Esophagus squamous epithelium (tissue), 5 donors: Measurements from ENCODE around the gene TSPAN32. TPM values are rescaled to one million over a fixed set of nuclear protein-coding genes. Genes with fewer than 3 reads are reported as not detected.

ENCODE experiments used
- DNase-seq: peaks from one replicate; lab custom pipeline; 2025; lab: John Stamatoyannopoulos, UW
- H3K27ac ChIP-seq, 4 donors: fragments of 200-600 bp; sonication (generic); one replicate each; pipeline ENCODE4 v1.5.1; 2016 to 2019; ENCODE audit warnings: mild to moderate bottlenecking in 1 of 4
- H3K27me3 ChIP-seq, 4 donors: fragments of 200-600 bp; sonication (generic); 1 replicate in 3 of 4; 2 replicates in 1 of 4; pipeline versions ENCODE4 v1.5.1 to v1.6.0; 2017 to 2021; ENCODE audit warnings: antibody characterized with exemption in 1 of 4
- H3K36me3 ChIP-seq, 3 donors: fragments of 200-600 bp; sonication (generic); one replicate each; pipeline ENCODE4 v1.5.1; 2016 to 2019
- H3K4me1 ChIP-seq, 3 donors: fragments of 200-600 bp; sonication (generic); one replicate each; pipeline ENCODE4 v1.5.1; 2017 to 2019
- H3K4me3 ChIP-seq, 4 donors: fragments of 200-600 bp; sonication (generic); 1 replicate in 3 of 4; 2 replicates in 1 of 4; pipeline ENCODE4 v1.5.1; 2016 to 2019; ENCODE audit warnings: mild to moderate bottlenecking in 2 of 4, moderate library complexity in 1 of 4
- H3K9me3 ChIP-seq, 3 donors: fragments of 200-600 bp; sonication (generic); one replicate each; pipeline ENCODE4 v1.5.1; 2016 to 2019
- POLR2A ChIP-seq, 4 donors: fragments of 450-650 bp; IDR thresholded peaks; one replicate each; pipeline ENCODE4 v1.6.1; 2017; ENCODE audit warnings: antibody characterized with exemption in 4 of 4, mild to moderate bottlenecking in 4 of 4, moderate library complexity in 3 of 4
- WGBS, 2 donors: methylation state at CpG; one replicate each; pipeline ENCODE4 v1.1.5; 2018; 5-methylcytosine and 5-hydroxymethylcytosine counted together
- intact Hi-C: fragments of 100-400 bp; cut with DNase I; formaldehyde crosslinking; loops from one replicate; pipeline ENCODE4 v1.15.0; 2022
- total RNA-seq, 4 donors: library from RNA; depleted of rRNA; stranded (reverse); fragments of >200 nt; gene quantifications; one replicate each; pipeline ENCODE4 v1.1.0, GENCODE V29; 2016
- TF ChIP-seq, protein P1 (sequence below), 6 experiments: fragments of 450-650 bp in 4 of 6; fragments of 200-600 bp in 2 of 6; sonication (generic) in 2 of 6; IDR thresholded peaks; one replicate each; pipeline ENCODE4 v1.5.1; 2016 to 2019; ENCODE audit warnings: antibody characterized with exemption in 6 of 6, mild to moderate bottlenecking in 4 of 6, moderate library complexity in 4 of 6
- donor health status: DM: yes; HTN: yes; CAD: no.

The TSPAN32 gene
- total RNA-seq, 4 donors from 2014 or later, result 2.5 TPM; not detected in 3

DNA sequence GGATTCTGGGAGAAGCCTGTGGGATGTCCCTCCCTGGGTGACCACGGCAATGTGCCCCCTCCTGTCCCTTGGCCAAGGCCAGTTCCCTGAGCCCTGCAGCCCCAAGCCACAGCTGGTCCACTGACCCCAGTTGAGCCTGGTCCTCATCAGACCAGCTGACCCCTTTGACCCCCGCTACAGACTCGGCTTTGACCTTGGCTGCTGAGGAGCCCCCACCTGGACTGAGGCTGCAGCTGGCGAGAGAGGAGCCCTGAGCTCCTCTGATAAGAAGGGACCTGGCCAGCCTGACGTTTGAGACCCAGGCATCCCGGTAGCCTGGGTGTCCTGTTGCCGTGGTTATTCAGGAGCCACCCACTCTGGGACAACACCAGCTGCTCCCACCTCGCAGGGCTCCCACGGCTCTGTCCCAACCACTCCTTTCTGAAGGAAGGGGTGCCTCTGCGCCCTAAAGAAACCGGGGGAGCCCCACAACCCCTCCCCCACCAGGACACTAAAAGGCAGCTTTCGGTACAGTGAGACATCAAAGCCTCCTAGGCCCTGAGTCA lies 34.4 kb upstream of the TSPAN32 start:
- H3K9me3 ChIP-seq, result no peaks in the 10 kb centered on the region
- no peak for TF ChIP-seq POLR2A (IDR thresholded peaks at IDR 0.05)
- TF ChIP-seq, protein P1, sequence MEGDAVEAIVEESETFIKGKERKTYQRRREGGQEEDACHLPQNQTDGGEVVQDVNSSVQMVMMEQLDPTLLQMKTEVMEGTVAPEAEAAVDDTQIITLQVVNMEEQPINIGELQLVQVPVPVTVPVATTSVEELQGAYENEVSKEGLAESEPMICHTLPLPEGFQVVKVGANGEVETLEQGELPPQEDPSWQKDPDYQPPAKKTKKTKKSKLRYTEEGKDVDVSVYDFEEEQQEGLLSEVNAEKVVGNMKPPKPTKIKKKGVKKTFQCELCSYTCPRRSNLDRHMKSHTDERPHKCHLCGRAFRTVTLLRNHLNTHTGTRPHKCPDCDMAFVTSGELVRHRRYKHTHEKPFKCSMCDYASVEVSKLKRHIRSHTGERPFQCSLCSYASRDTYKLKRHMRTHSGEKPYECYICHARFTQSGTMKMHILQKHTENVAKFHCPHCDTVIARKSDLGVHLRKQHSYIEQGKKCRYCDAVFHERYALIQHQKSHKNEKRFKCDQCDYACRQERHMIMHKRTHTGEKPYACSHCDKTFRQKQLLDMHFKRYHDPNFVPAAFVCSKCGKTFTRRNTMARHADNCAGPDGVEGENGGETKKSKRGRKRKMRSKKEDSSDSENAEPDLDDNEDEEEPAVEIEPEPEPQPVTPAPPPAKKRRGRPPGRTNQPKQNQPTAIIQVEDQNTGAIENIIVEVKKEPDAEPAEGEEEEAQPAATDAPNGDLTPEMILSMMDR (IDR thresholded peaks at IDR 0.05), result no peak
- H3K27me3 ChIP-seq, result peaks cover 0 to 73% (median 4%) of the 10 kb centered on the region in 4 donors
- intact Hi-C loops, result loop anchor here (5.0 kb wide), 1 partner anchor 65 kb away; no protein-coding TSS in a partner anchor
- WGBS, 2 donors, result 61 to 90% methylated on average over 2 of the region's 12 CpGs
- no peak overlapping the region for H3K27ac ChIP-seq
- no peak for DNase-seq
- H3K4me3 ChIP-seq, result no peak overlapping the region
- no peaks in the 10 kb centered on the region for H3K36me3 ChIP-seq
- H3K4me1 ChIP-seq, result peaks cover 25 to 50% (median 32%) of the 10 kb centered on the region in 3 donors

DNA sequence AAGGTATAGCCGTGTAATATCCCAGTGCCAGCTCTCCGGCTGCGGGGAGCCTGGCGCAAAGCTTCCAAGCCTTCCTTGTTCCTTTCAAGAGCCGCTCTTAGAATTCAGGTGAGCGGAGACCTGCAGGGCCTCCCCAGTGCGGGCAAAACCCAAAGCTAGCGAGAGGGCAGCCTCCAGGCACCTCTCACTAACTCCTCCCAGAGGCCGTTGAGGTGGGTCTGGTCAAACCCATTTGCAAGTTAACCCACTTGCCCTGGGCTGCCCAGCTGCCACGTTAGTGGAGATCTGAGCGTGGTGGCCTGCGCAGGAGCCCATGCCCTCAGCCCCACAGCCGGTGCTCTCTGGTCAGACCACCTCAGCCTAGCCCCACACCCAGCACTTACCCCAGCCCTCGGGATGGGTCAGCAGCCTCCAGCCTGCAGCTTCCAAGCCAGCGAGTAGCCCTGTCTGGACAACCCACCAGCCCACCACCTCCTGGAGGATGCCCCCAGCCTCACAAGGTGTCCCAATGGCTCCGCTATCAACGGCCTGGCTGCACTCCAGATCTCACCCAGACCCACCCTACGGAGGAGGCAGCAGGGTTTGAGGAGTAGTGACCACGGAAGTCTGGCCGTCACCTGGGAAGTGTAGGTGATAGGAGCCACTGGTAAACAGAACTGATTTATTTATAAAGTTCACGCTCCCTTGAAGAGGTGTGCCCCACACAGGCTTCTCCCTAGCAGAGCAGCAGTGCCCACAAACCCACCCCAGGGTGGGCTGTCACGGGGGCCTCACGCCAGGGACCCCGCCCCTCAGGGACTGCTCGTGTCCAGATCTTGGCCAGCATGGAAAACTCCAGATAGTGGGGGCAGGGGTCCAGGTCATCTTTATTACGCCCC lies 33.7 kb upstream of the TSPAN32 start:
- 73 to 75% methylated on average over 8 of the region's 26 CpGs for WGBS, 2 donors
- intact Hi-C loops, result loop anchor here (5.0 kb wide), 1 partner anchor 66 kb away; no protein-coding TSS in a partner anchor
- Histone ChIP-seq H3K9me3 (no peaks in the 10 kb centered on the region), H3K36me3 (no peaks in the 10 kb centered on the region), H3K4me1 (peaks cover 25 to 50% (median 32%) of the 10 kb centered on the region in 3 donors), H3K27ac (peak overlapping the region in 3 of 4 donors; percentile 60 to 84 (median 83)), H3K4me3 (peak overlapping the region in 3 of 4 donors; percentile 51 to 67 (median 62)), H3K27me3 (peaks cover 0 to 73% (median 4%) of the 10 kb centered on the region in 4 donors)
- TF ChIP-seq POLR2A (IDR thresholded peaks at IDR 0.05), result no peak
- TF ChIP-seq, protein P1 (IDR thresholded peaks at IDR 0.05), result no peak
- DNase-seq, result no peak

DNA sequence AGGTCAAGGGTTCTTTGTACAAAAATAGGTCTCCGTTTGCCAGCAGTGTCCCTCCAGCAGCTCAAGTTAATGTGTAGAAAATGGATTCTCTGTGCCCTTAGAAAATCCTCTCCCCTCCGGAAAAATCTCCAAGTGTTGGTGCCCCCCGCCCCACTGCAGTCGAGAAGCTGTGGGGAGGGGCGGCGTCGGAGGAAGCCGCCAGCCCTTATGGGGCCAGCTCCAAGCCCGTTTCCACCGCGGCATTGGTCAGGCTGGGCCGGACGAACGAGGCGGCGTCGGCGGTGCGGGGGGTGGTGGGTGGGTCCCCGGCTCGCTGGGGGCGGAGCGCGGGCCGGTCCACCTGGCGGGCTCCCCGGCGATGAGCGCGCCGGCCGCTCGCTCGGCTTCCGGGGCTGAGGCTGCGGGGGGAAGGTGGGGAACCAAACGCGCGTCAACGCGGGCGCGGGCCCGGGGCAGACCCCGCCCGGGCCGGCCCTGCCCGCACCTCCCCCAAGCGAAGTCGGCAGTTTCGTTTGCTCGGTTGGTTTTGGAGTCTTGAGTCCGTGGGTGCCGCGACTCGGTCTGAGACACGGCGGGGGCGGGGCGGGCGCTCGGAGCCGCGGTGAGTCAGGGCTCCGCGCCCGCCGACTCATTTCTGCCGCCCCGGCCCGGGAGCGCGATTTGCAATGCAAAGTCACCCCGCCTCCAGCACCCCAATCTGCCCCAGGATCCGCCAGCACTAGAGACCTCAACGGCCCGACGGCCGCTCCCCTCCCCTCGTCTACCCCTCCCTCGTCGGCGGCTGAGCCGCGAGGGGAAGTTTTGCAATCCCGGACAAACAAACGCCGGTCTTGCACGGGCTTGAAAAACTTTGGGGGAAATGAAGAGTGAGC lies 32.8 kb upstream of the TSPAN32 start:
- 1 to 5% methylated on average over 4 to 15 of the region's 89 CpGs for WGBS, 2 donors
- Histone ChIP-seq H3K36me3 (no peaks in the 10 kb centered on the region), H3K4me1 (peaks cover 25 to 50% (median 32%) of the 10 kb centered on the region in 3 donors), H3K9me3 (no peaks in the 10 kb centered on the region), H3K4me3 (peak overlapping the region; percentile 33 to 67 (median 56)), H3K27me3 (peaks cover 0 to 80% (median 4%) of the 10 kb centered on the region in 4 donors), H3K27ac (peak overlapping the region; percentile 60 to 84 (median 80))
- DNase-seq, result no peak
- TF ChIP-seq POLR2A (IDR thresholded peaks at IDR 0.05), result peak in 2 of 4 donors; percentile 18 to 25
- TF ChIP-seq, protein P1 (IDR thresholded peaks at IDR 0.05), result no peak
- intact Hi-C loops, result loop anchor here (5.0 kb wide), 1 partner anchor 67 kb away; no protein-coding TSS in a partner anchor

DNA sequence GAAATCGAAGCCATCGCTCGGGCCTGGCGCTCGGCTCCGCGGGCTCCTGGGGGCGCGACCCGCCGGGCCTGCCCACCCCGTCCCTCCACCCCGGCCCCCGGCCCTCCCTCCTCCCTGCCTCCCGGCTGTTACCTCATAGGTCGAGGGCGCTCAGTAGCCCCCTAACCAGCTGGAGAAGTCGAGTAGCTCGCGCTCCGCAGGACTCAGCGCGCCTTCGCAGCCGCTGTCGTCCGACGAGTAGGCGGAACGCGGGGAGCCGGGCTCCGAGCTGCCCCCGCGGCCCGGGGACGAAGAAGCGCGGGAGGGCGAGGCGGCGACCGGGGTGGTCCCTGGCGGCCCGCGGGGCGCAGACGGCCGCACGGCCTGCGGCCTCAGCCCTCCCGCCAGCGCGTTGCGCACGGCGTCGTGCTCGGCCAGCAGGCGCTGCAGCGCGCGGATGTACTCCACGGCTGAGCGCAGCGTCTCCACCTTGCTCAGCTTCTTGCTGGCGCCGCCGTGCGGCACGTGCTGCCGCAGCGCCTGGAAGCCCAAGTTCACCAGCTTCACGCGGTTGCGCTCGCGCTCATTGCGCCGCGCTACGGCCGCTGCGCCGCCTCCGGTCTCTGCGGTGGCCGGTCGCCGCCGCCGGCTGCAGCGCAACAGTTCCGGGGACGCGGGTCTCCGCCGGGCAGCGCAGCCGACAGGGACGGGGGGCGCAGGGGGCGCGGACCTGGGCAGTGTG lies 32.1 kb upstream of the TSPAN32 start:
- TF ChIP-seq, protein P1 (IDR thresholded peaks at IDR 0.05), result peak in 5 of 6 experiments; percentile 9 to 49 (median 19)
- TF ChIP-seq POLR2A (IDR thresholded peaks at IDR 0.05), result no peak
- H3K27ac ChIP-seq, result peak overlapping the region; percentile 60 to 84 (median 80)
- H3K36me3 ChIP-seq, result no peaks in the 10 kb centered on the region
- H3K9me3 ChIP-seq, result no peaks in the 10 kb centered on the region
- peaks cover 0 to 82% (median 4%) of the 10 kb centered on the region in 4 donors for H3K27me3 ChIP-seq
- intact Hi-C loops, result loop anchor here (5.0 kb wide), 1 partner anchor 67 kb away; no protein-coding TSS in a partner anchor
- H3K4me3 ChIP-seq, result peak overlapping the region; percentile 33 to 67 (median 56)
- 0% methylated on average over 10 of the region's 104 CpGs; no CpG with 5 or more reads in 1 of the 2 donors for WGBS, 2 donors
- peaks cover 25 to 50% (median 32%) of the 10 kb centered on the region in 3 donors for H3K4me1 ChIP-seq
- DNase-seq, result no peak
